Activated naive CD8-positive, alpha-beta T cell treated with anti-CD3 and anti-CD28 coated beads, Interleukin-2, amount 50 U/mL, for 24 hours (primary cell): ENCODE data around the gene EPAS1.

Experiments
- ATAC-seq: fragments of 150-1000 bp; cut with Tn5 transposase; one replicate; pipeline ENCODE4 v1.10.0; 2021
- DNase-seq: peaks from one replicate; pipeline ENCODE4 v3.0.0; 2021
- H3K27ac Mint-ChIP-seq: one replicate; pipeline ENCODE4 v1.8.0; 2021; ENCODE audit warnings: mild to moderate bottlenecking, mixed read lengths
- H3K27me3 Mint-ChIP-seq: one replicate; pipeline ENCODE4 v1.8.0; 2021; ENCODE audit warnings: mixed read lengths
- H3K36me3 Mint-ChIP-seq: one replicate; pipeline ENCODE4 v1.8.0; 2021; ENCODE audit warnings: low read depth, mixed read lengths
- H3K4me1 Mint-ChIP-seq: one replicate; pipeline ENCODE4 v1.8.0; 2021; ENCODE audit warnings: mixed read lengths
- H3K4me3 Mint-ChIP-seq: one replicate; pipeline ENCODE4 v1.8.0; 2021; ENCODE audit warnings: mild to moderate bottlenecking, moderate library complexity, mixed read lengths
- H3K9me3 Mint-ChIP-seq: one replicate; pipeline ENCODE4 v1.8.0; 2021; ENCODE audit warnings: mixed read lengths

Gene EPAS1

DNA sequence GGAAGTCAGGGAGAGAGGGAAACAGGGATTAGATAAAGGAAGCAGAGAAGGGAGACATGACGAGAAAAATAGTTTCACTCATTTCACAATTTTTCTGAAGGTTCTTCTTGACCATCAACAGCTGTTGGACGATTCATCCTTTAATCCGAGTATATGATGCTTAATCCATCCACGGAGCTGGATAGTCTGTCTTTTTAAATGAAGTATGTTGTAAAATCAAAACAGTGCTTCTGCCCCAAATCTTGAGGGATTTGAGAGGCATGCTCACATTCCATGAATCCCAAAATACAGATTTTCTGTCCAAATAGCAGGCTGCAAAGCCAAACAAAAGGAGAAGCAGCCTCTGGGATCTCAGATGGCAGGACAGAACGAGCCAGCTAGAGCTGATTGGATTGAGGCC is 47.5 kb downstream of the EPAS1 start:
- Mint-ChIP-seq H3K36me3 (no peaks in the 10 kb centered on the region), H3K9me3 (no peaks in the 10 kb centered on the region), H3K27ac (no peak overlapping the region), H3K4me1 (peaks cover 18% of the 10 kb centered on the region), H3K27me3 (no peaks in the 10 kb centered on the region), H3K4me3 (no peak overlapping the region)
- no peak for ATAC-seq
- no peak for DNase-seq

- Mint-ChIP-seq H3K9me3 (no peaks in the 10 kb centered on the region), H3K4me3 (no peak overlapping the region), H3K4me1 (peaks cover 26% of the 10 kb centered on the region), H3K27me3 (no peaks in the 10 kb centered on the region), H3K27ac (no peak overlapping the region), H3K36me3 (no peaks in the 10 kb centered on the region)
- ATAC-seq (no peak), DNase-seq (no peak)
Measured at GRCh38 chr2:46345775-46346174, 48.6 kb downstream of the EPAS1 start.

DNA sequence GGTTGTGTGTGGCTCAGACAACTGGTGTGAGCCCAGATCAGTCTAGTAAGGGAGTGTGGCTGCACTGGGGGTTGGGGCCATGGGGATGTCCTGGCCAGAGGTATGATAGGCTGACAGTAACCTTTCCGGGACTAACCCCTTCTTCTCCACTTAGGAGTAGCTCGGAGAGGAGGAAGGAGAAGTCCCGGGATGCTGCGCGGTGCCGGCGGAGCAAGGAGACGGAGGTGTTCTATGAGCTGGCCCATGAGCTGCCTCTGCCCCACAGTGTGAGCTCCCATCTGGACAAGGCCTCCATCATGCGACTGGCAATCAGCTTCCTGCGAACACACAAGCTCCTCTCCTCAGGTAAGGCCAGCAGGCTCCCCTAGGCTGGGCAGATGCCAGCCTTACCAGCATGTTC is 49.5 kb downstream of the EPAS1 start:
- Mint-ChIP-seq H3K27me3 (no peaks in the 10 kb centered on the region), H3K36me3 (no peaks in the 10 kb centered on the region), H3K27ac (no peak overlapping the region), H3K4me1 (peaks cover 36% of the 10 kb centered on the region), H3K9me3 (no peaks in the 10 kb centered on the region), H3K4me3 (no peak overlapping the region)
- ATAC-seq (no peak), DNase-seq (no peak)

DNA sequence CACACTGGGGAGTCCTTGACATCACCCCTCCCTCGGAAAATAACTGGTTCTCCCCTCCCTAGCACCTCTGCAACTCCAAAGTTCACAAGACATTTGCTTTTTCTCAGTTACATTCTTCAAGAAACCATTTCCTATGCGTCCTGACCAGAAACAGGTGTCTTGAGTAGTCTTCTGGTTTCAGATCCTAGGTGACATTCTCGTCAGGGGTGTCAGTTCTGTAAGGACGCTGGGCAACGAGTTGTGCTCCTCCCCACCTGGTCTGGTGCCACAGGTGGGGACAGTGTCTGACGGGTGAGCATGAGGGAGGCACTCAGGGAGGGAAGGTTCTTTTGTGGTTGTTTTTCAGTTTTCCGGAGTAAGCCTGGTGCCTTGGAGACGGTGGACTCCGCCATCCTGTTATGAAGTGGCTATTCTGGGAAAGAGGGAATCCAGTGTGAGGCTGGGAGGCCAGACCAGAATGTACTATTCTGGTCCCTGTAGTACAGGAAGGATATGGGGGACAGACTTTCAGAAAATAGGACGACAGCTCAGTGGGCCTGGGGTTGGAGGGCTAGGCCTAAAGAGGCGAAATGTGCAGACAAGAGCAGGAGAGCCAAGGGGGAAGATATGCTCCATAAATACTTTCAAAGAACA is 50.6 kb downstream of the EPAS1 start:
- DNase-seq, result no peak
- no peaks in the 10 kb centered on the region for H3K9me3 Mint-ChIP-seq
- H3K36me3 Mint-ChIP-seq, result no peaks in the 10 kb centered on the region
- no peak overlapping the region for H3K4me3 Mint-ChIP-seq
- H3K27ac Mint-ChIP-seq, result no peak overlapping the region
- H3K27me3 Mint-ChIP-seq, result no peaks in the 10 kb centered on the region
- peaks cover 45% of the 10 kb centered on the region for H3K4me1 Mint-ChIP-seq
- ATAC-seq, result no peak

GRCh38 chr2:46349115-46349547 is 51.9 kb downstream of the EPAS1 start:
- Mint-ChIP-seq H3K36me3 (no peaks in the 10 kb centered on the region), H3K4me1 (peaks cover 57% of the 10 kb centered on the region), H3K27ac (no peak overlapping the region), H3K27me3 (no peaks in the 10 kb centered on the region), H3K9me3 (no peaks in the 10 kb centered on the region), H3K4me3 (no peak overlapping the region)
- ATAC-seq, result no peak
- DNase-seq, result no peak

DNA sequence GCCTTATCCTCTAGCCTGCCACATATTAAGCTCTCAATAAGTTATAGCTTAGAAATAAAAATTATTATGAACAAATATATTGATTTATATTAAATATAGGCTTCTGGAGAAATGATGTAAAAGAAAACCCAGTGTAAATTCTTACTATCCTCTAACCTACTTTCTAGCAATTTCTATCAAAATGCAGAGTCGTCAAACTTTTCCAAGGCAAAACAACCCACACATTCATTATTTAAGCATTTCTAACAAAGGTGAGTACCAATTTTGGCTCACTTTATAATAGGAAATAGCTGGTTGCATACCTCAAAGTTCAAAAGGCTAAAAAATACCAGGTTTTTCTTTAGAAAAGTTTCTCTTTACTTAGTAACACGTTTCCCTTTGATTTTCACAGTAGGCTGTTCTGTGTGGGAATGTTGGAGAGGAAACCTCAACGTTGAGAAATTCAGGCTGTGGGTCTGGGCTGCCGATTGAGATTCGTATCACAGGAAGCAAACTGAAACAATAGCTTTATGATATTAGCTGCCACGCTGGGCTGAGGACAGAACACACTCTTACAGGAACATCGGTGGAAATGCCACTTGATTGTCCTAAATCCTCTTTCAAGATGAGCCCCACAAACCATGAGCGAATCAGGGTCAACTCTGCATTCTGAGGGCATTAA is 53.0 kb downstream of the EPAS1 start:
- DNase-seq (no peak), ATAC-seq (no peak)
- H3K9me3 Mint-ChIP-seq, result no peaks in the 10 kb centered on the region
- H3K4me1 Mint-ChIP-seq, result peaks cover 57% of the 10 kb centered on the region
- no peaks in the 10 kb centered on the region for H3K36me3 Mint-ChIP-seq
- H3K27ac Mint-ChIP-seq, result no peak overlapping the region
- peak overlapping the region; percentile 25 for H3K4me3 Mint-ChIP-seq
- no peaks in the 10 kb centered on the region for H3K27me3 Mint-ChIP-seq

DNA sequence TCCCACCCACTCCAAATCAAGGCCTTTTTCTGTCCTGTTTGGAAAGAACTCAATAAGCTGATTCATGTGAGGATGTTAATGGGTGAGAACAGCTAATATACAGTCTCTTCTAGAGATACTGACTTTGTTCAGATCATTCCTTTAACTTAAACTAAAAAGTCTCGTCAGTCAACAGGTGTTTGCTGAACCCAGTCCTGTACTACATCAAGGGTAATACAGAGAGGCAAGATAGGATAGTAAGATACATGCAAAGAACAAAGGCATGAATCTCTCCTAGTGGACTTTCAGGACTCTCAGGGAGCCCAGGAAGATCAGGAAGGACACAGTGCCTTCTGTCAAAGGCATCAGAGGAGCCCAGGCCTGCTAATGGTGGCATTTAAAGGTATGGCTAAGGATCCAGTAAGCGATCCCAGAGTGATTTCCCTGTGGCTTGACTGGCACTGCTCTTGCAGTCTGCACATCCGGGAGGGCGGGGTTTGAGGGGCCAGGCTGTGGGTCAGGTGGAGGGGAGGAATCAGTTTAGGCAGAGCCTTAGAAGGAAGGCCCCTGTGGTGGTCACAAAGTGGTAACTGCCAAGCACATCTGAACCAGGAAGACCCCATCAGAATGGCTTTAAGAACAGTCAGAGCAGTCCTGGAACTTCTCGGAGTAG is 54.0 kb downstream of the EPAS1 start:
- H3K4me1 Mint-ChIP-seq, result peaks cover 57% of the 10 kb centered on the region
- peak overlapping the region; percentile 88 for H3K27ac Mint-ChIP-seq
- DNase-seq, result peak; percentile 39

DNA sequence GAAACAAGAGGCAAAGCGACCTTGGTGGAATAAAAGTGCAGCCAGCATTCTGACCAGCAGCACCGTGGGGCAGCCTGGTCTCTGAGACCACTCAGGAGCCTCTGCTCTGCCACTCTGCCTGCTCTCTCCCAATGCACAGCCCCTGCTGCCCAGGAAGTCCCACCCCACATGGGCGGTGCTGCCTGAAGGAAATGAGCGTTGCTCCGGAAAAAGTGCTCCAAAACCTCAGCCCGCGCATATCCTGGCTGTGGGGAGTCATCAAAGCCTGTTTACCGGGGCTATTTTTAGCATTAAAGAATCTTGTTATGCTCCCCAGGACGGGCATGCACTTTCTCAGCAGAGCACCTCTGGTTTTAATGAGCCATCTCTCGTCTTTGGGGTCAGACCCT is 54.5 kb downstream of the EPAS1 start:
- H3K9me3 Mint-ChIP-seq, result no peaks in the 10 kb centered on the region
- H3K27ac Mint-ChIP-seq, result peak overlapping the region; percentile 88
- H3K4me3 Mint-ChIP-seq, result peak overlapping the region; percentile 74
- H3K27me3 Mint-ChIP-seq, result no peaks in the 10 kb centered on the region
- ATAC-seq, result peak; percentile 93
- H3K4me1 Mint-ChIP-seq, result peaks cover 60% of the 10 kb centered on the region
- DNase-seq, result peak; percentile 76
- H3K36me3 Mint-ChIP-seq, result no peaks in the 10 kb centered on the region

More for the DNA sequence above, 54.0 kb downstream of the EPAS1 start:
- Mint-ChIP-seq H3K27me3 (no peaks in the 10 kb centered on the region), H3K36me3 (no peaks in the 10 kb centered on the region), H3K4me3 (peak overlapping the region; percentile 74), H3K9me3 (no peaks in the 10 kb centered on the region)
- ATAC-seq, result peak; percentile 38

GRCh38 chr2:46352621-46353020 is 55.4 kb downstream of the EPAS1 start:
- no peaks in the 10 kb centered on the region for H3K27me3 Mint-ChIP-seq
- H3K4me3 Mint-ChIP-seq, result peak overlapping the region; percentile 74
- H3K4me1 Mint-ChIP-seq, result peaks cover 57% of the 10 kb centered on the region
- no peak for ATAC-seq
- H3K36me3 Mint-ChIP-seq, result no peaks in the 10 kb centered on the region
- peak overlapping the region; percentile 88 for H3K27ac Mint-ChIP-seq
- no peak for DNase-seq
- H3K9me3 Mint-ChIP-seq, result no peaks in the 10 kb centered on the region

GRCh38 chr2:46353509-46353908 is 56.3 kb downstream of the EPAS1 start:
- no peak overlapping the region for H3K27ac Mint-ChIP-seq
- DNase-seq (no peak), ATAC-seq (no peak)
- H3K4me1 Mint-ChIP-seq, result peaks cover 51% of the 10 kb centered on the region
- no peaks in the 10 kb centered on the region for H3K36me3 Mint-ChIP-seq
- no peaks in the 10 kb centered on the region for H3K27me3 Mint-ChIP-seq
- no peaks in the 10 kb centered on the region for H3K9me3 Mint-ChIP-seq
- H3K4me3 Mint-ChIP-seq, result no peak overlapping the region

DNA sequence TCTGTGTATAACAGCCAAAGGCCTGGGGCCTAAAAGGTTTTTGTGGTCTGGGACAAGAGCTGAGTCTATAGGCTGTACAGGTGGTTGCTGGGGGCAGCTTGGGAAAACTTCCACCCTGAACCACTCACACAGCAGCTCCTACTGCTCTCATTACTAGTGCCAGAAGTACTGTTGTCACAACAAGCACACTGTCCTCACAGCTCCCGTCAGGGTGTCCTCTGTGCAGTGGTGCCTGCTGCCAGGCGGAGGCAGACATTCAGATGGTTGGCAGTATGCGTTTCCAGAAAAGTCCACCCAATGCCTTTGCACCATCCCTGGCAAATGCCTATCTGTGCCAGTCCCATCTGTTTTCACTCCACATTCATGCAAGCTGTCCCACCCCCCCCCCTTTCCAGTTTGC is 58.5 kb downstream of the EPAS1 start:
- peaks cover 2% of the 10 kb centered on the region for H3K36me3 Mint-ChIP-seq
- H3K27ac Mint-ChIP-seq, result no peak overlapping the region
- no peak overlapping the region for H3K4me3 Mint-ChIP-seq
- H3K4me1 Mint-ChIP-seq, result peaks cover 34% of the 10 kb centered on the region
- no peaks in the 10 kb centered on the region for H3K27me3 Mint-ChIP-seq
- DNase-seq, result no peak
- no peaks in the 10 kb centered on the region for H3K9me3 Mint-ChIP-seq
- no peak for ATAC-seq

- no peaks in the 10 kb centered on the region for H3K27me3 Mint-ChIP-seq
- no peak overlapping the region for H3K4me3 Mint-ChIP-seq
Measured at GRCh38 chr2:46356991-46357390, 59.8 kb downstream of the EPAS1 start.

DNA sequence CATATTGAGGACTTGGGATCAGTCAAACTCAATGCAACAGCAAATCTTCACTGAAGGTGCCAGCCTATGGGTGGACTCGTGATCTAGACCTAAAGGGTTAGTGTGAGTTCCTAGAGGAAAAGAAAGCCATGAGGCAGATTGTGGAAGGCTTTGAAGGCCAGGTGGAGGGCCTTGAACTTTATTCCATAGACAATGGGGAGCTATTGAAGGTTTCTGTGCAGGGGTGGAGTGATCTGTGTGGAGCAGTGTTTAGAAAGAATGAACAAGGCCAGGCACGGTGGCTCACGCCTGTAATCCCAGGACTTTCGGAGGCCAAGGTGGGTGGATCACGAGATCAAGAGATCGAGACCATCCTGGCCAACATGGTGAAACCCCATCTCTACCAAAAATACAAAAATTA is 61.5 kb downstream of the EPAS1 start:
- Mint-ChIP-seq H3K27ac (no peak overlapping the region), H3K4me3 (no peak overlapping the region), H3K4me1 (peaks cover 19% of the 10 kb centered on the region), H3K9me3 (no peaks in the 10 kb centered on the region), H3K27me3 (no peaks in the 10 kb centered on the region), H3K36me3 (peaks cover 2% of the 10 kb centered on the region)
- DNase-seq (no peak), ATAC-seq (no peak)

More at GRCh38 chr2:46356991-46357390, 59.8 kb downstream of the EPAS1 start:
- DNase-seq, result no peak
- Mint-ChIP-seq H3K36me3 (peaks cover 2% of the 10 kb centered on the region), H3K9me3 (no peaks in the 10 kb centered on the region), H3K4me1 (peaks cover 22% of the 10 kb centered on the region), H3K27ac (no peak overlapping the region)
- ATAC-seq, result no peak

- ATAC-seq (no peak), DNase-seq (no peak)
- no peak overlapping the region for H3K27ac Mint-ChIP-seq
- H3K9me3 Mint-ChIP-seq, result no peaks in the 10 kb centered on the region
- H3K4me1 Mint-ChIP-seq, result peaks cover 24% of the 10 kb centered on the region
- H3K27me3 Mint-ChIP-seq, result no peaks in the 10 kb centered on the region
- no peak overlapping the region for H3K4me3 Mint-ChIP-seq
- H3K36me3 Mint-ChIP-seq, result peaks cover 2% of the 10 kb centered on the region
Measured at GRCh38 chr2:46360303-46360702, 63.1 kb downstream of the EPAS1 start.
